Skin of body (tissue), 2 donors: ENCODE measurements around the gene SNRNP48. TPM values are rescaled to one million over a fixed set of nuclear protein-coding genes. Genes with fewer than 3 reads are reported as not detected.

Experiments
- DNase-seq: peaks from one replicate; lab custom pipeline; 2025; lab: John Stamatoyannopoulos, UW
- total RNA-seq: library from RNA; depleted of rRNA; stranded (reverse); fragments of >200 nt; gene quantifications from one replicate; pipeline ENCODE4 v1.2.3, GENCODE V29; 2014

Gene SNRNP48
- total RNA-seq, 1 donor from 2014 or later: 13.8 TPM

DNA sequence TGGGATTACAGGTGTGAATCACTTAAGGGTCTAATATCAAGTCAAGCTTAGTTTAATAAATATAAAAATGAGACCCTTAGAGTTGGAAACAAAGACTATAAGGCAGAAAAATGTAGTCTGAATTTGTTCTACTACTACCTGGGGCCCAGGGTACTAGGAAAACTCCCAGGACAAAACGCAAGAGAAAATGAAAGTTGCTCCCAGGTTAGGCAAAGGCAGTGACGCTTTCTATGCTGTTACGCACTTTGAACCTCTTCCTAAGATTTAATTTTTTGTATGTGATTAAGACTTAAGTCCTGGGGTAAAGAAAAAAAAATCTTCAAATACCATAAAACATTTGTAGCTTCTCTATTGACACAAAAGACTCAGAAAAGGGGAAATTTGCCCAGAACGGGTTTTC lies 31.2 kb upstream of the SNRNP48 start:
- DNase-seq: no peak

DNA sequence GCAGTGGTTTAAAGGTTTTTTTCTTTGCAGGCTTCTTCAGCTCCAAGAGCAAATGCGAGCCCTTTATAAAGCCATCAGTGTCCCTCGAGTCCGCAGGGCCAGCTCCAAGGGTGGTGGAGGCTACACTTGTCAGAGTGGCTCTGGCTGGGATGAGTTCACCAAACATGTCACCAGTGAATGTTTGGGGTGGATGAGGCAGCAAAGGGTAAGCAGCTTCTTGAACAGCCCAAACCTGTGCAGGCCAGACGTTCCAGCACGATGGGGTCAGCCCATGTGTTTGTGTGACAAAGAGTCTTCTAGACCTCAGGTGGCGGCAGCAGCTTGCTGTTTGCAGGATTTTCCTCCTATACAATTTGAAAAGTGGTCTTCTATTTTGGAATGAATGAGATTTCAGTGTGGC lies 30.8 kb upstream of the SNRNP48 start:
- DNase-seq: no peak

DNA sequence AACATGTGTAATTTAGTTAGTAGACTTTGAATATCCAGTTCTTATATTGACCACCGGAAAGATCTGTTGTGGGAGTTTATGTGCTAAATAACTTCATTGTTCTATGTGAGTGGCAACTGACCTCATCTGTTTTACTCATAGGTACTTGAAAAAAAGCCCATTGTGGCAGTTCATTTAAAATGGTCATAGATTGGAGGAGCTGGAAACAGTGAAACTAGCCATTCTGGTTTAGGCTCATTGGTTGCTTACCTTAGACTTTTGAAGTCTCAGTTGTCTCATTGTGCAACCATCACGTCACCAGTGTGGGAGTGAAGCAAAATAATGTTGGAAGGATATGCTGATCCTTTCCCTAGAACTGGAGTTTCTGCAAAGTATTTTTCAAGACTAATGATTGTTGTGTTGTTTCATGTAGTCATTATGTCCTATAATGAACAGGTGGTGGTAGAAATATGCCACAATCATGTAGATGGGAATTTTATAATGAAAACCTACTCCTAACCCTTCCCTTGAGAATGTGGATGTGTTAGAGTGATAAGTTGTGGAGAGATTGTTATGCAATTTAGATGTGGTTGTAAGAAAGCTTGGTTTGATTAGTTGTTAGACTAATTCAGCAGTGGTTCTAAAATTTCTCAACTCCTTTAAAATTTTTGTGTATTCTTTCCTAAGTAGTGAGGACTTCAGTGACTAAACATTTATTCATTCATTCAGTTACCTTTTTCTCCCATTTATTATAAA lies 30.2 kb upstream of the SNRNP48 start:
- DNase-seq: no peak

DNA sequence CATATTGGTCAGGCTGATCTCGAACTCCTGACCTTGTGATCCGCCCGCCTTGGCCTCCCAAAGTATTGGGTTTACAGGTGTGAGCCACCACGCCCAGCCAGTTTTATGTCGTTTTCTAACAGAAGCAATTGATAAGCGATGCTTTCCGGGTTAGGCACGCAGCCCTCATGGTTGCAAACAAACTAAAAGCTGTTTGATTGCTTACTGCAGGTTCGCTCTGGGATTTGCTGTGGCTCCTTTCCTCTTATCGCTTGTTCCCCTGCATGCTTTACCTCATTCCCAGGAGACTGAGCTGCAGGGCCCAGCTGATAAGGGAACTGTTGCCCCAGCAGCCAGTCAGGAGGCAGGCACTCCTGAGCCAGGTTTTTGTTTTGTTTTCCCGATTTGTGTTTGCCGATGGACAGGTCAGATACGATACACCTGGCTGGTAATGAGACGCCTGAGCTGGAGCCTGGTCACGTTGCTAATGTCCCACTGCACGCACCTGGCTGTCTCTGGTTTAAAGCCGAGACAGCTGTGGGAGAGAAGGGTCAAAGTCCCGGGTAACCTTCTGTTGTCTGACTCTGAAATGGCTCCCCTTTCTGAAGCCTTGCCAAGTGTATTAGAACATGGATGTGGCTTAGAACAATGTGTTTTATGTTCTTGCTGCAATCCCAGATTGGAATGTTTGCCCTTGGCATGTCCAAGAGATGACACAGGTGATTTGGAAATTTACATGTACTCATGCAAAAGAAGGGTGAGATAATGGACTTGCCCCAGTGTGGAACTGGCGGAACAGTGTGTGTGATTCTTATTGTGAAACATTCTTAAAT lies 28.6 kb upstream of the SNRNP48 start:
- DNase-seq: no peak

DNA sequence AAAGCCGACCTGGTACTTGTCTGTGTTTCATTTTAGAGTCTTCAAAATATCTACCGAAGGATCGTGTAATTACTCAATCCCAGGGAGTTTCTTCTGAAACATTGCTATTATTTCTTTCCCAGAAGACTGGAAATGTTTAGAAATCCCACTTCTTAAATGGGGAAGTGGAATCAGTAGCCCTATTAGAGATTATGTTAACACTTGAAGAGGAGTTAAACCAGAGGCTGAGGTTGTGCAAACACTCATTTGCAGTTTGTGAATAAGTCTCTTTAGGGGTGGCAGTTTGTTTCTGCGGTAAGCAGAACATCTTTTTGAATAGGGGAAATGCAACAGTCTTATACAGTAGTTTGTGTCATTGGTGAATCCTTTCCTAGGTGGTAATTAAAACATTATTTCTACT lies 27.2 kb upstream of the SNRNP48 start:
- DNase-seq: no peak

DNA sequence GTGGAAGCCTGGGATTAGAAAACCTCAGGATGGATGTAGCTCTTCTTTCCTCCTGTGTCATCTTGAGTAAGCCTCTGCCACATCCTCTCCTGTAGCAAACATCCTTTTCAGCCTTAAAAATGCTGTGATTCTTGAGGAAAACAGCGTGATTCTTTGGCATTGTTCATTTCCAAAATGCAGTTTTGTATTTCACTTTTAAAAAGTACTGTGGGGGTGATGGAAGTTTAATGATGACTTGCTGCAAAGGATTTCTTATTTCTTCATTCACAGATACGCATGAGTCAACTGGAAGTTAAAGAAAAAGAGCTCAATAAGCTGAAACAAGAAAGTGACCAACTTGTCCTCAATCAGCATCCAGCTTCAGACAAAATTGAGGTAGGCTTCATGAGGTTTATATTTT lies 23.9 kb upstream of the SNRNP48 start:
- DNase-seq: no peak

DNA sequence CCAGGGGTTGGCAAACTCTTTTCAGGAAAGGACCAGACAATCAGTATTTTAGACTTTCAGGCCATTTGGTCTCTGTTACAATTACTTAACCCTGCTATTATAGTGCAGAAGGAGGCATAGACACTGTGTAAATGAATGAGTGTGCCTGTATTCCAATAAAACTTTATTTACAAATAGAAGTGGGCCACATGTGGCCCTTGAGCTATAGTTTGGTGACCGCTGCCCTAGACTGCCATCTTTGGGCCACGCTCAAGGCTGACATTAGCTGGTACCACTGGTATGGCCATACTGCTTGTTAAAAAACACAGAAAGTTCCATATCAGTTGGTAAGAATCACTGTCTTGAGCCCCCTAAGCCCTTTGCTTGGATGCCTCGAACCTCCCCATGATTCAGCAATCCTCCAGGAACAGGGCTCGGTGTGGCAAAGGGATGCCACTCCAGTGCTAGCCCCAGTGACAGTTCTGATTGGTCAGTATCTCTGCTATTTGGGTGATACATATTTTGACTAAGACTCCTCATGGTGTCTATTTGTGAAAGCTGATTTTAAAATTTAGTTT lies 23.3 kb upstream of the SNRNP48 start:
- no peak for DNase-seq

DNA sequence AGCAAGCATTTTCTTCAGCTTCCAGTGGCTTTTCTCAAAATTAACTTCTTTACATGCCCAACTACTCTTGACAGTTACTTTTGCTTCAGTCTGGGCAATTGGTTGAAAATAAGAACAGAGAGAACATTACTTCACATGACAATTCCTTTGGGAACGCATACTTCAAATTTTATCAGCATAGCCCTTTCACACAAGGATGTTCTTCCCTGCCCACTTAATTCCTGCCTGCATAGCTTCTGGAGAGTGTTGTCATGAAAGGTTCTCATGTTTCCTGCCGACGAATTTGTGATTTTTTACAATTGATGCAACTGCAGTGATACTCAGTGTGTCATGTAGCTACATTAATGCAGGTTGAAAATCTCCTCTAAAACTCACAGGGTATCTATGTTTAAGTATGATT lies 22.0 kb upstream of the SNRNP48 start:
- no peak for DNase-seq

DNA sequence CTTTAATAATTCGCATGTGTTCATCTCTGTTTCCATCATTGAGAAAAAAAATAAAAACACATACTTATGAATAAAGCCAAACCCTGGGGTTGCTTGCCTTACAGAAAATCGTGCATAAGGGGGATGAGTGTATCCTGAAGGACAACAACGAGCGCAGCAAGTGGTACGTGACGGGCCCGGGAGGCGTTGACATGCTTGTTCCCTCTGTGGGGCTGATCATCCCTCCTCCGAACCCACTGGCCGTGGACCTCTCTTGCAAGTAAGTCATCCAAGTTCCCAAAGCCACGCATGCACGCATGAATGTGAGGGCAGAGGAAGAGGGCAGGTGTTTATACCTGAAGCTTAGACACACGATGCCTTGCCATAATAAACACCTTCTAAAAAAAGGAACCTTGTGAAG lies 20.9 kb upstream of the SNRNP48 start:
- no peak for DNase-seq

DNA sequence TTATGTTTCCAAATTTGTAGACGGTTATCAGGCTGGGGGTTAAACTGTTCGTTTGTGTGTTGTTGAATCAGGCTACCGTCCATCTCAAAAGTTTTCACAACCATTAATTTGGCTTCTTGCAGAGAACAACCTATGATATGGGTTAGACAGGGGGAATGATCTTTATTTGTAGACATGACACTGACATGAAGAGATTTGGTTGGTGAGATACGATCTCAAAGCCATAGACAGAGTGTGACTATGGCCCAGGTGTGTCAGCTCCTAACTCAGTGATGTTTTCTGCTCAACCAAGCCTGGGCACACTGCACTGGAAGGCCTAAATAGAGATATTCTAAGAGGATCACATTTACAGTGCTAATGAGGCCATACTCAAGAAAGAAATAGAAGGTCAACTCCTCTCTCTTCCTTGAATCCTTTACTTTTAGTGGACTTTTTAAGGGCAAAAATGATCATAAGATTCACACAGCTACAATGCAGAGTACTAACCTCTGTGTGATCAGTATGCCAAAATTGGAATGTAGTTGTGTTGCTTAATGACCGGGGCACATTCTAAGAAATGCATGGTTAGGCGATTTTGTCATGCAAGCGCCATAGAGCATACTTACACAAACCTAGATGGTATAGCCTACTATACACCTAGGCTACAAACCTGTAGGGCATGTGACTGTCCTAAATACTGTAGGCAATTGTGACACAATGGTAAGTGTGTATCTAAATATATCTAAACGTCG lies 17.6 kb upstream of the SNRNP48 start:
- DNase-seq: no peak

DNA sequence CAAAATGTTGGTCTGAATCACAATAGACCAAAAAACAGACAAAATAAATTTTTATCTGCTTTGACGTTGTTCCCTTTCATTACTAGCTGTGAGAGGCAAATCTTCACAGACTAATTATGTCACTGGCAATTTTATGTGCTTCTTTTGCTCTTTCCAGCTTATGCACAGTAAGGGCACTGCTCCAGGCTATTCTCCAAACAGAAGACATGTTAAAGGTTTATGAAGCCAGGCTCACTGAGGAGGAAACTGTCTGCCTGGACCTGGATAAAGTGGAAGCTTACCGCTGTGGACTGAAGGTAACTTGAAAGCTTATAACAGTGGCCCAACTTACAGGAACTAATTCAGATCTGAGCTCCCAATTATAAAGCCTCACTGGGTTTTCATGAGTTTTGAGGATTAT lies 15.5 kb upstream of the SNRNP48 start:
- DNase-seq: no peak

DNA sequence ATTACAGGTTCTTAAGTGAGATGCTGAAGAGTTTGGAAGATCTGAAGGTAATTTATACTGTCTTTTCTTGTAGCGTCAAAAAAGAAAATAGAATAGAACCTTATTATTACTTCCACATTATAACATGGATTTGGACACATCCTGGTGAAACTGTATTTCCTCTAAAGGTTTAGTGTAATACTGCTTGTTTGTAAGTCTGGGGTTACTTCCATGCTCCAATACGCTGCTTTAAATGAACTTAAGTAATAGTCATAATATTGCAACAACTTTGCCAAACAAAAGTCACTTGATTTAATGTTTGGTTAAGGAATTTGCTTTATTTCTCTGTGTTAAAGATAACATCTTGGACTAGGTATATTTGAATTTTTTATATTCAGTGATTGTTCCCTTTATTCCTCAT lies 11.5 kb upstream of the SNRNP48 start:
- DNase-seq: no peak

DNA sequence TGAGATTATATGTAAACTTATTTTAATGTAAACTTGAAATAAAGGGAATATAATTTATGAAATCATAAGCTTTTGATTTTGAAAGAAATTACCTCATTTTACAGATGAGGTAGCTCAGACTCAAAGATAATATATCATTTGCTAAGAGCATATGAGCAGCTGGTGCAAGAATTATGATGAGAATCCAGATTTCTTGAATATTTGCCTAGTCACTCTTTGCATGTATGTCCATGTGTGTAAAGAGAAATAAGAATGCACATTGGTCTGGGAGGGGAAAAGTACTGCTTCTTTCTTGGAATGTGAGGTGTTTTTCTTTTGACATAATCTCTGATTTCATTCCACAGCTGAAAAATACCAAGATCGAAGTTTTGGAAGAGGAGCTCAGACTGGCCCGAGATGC lies 11.1 kb upstream of the SNRNP48 start:
- DNase-seq: no peak

DNA sequence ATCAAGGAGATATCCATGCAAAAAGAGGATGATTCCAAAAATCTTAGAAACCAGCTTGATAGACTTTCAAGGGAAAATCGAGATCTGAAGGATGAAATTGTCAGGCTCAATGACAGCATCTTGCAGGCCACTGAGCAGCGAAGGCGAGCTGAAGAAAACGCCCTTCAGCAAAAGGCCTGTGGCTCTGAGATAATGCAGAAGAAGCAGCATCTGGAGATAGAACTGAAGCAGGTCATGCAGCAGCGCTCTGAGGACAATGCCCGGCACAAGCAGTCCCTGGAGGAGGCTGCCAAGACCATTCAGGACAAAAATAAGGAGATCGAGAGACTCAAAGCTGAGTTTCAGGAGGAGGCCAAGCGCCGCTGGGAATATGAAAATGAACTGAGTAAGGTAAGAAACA lies 10.1 kb upstream of the SNRNP48 start:
- no peak for DNase-seq

DNA sequence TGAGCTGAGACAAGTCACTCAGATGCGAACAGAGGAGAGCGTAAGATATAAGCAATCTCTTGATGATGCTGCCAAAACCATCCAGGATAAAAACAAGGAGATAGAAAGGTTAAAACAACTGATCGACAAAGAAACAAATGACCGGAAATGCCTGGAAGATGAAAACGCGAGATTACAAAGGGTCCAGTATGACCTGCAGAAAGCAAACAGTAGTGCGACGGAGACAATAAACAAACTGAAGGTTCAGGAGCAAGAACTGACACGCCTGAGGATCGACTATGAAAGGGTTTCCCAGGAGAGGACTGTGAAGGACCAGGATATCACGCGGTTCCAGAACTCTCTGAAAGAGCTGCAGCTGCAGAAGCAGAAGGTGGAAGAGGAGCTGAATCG lies 9.5 kb upstream of the SNRNP48 start:
- DNase-seq: no peak

DNA sequence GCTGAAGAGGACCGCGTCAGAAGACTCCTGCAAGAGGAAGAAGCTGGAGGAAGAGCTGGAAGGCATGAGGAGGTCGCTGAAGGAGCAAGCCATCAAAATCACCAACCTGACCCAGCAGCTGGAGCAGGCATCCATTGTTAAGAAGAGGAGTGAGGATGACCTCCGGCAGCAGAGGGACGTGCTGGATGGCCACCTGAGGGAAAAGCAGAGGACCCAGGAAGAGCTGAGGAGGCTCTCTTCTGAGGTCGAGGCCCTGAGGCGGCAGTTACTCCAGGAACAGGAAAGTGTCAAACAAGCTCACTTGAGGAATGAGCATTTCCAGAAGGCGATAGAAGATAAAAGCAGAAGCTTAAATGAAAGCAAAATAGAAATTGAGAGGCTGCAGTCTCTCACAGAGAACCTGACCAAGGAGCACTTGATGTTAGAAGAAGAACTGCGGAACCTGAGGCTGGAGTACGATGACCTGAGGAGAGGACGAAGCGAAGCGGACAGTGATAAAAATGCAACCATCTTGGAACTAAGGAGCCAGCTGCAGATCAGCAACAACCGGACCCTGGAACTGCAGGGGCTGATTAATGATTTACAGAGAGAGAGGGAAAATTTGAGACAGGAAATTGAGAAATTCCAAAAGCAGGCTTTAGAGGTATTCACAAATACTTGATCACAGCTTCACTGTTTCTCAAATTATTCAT lies 8.9 kb upstream of the SNRNP48 start:
- no peak for DNase-seq

DNA sequence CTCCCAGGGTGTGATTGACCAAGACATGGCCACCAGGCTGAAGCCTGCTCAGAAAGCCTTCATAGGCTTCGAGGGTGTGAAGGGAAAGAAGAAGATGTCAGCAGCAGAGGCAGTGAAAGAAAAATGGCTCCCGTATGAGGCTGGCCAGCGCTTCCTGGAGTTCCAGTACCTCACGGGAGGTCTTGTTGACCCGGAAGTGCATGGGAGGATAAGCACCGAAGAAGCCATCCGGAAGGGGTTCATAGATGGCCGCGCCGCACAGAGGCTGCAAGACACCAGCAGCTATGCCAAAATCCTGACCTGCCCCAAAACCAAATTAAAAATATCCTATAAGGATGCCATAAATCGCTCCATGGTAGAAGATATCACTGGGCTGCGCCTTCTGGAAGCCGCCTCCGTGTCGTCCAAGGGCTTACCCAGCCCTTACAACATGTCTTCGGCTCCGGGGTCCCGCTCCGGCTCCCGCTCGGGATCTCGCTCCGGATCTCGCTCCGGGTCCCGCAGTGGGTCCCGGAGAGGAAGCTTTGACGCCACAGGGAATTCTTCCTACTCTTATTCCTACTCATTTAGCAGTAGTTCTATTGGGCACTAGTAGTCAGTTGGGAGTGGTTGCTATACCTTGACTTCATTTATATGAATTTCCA lies 4.6 kb upstream of the SNRNP48 start:
- DNase-seq: no peak

DNA sequence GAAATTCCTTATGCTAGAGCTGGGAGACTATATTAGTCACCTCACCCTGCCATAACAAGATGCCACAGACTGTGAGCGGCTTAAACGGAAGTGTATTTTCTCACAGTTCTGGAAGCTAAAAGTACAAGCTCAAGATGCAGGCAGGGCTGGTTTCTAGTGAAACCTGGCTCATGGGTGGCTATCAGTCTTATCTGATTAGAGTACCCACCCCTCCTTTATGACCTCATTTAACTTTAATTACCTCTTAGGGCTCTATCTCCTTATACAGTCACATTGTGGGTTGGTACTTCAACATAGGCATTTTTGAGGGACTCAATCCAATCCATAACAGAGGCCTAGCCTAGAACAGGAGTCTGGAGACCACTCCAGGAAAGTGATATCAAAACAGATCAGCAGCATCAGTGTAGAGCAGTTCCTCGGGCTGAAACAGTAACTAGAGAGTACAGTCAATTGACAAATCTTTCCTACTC lies 2.3 kb upstream of the SNRNP48 start:
- DNase-seq: no peak

DNA sequence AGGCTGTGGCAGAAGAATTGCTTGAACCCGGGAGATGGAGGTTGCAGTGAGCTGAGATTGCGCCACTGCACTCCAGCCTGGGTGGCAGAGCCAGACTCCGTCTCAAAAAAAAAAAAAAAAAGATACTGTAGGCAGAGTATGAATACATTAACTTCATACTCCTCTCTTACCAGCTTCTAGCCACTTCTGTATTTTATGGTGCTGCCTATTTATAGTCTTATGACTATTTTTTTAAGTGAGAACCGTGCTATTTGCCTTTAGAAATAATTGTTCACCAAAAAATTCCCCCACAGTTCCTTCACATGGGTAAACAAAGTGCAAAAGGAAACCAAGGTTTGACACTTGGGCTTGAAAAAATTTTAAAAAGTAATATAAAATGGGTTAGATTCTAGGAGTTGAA lies 1.5 kb upstream of the SNRNP48 start:
- DNase-seq: no peak

DNA sequence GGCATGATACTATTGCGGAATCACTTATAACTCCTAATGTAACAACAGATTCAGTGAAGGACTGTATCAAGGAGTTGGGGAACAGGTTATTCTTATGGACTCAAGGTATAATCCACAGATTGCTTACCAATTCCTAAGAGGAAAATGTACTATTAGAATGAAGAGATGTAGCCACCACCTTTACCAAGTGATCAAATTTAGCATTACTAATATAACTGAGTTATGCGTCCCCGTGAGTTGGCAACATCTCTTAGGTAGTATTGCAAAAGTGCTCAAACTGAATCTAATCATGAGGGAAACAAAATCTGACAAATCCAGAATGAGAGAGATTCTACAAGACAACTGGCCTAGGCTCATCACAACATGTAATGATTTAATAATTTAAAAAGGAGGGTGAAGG lies 777 bp upstream of the SNRNP48 start:
- no peak for DNase-seq

DNA sequence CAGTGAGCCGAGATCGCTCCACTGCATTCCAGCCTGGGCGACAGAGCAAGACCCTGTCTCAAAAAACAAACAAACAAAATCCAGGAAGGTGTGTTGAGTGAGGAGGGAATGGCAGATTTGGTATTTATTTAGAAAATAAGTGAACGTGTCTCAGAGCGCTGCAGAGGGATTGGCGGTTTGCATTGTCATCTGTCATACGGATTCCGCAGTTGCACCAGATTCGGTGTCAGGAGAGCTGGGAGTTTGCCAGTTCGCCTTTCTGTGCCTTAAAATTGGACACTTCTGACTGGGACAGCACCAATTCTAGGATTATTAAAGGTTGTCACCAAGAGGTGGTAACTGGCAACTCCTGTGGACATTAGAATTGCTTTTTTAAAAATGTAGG lies 912 bp downstream of the SNRNP48 start:
- no peak for DNase-seq
